Right forelimb (tissue), 1 donor: ENCODE measurements around the gene GDF2.

Experiments used
- DNase-seq: peaks from one replicate; pipeline ENCODE4 v3.0.0-alpha.2; 2018

GDF2 gene

GRCh38 chr10:47322300-47323061 is at the start of gene GDF2:
TSS of gene GDF2 (plus strand) at chr10:47322454. CDS start at chr10:47322669, 215 bp downstream.
- no peak for DNase-seq

- peak; percentile 20 for DNase-seq
These were observed 46.2 kb upstream of the GDF2 start for GRCh38 chr10:47276071-47276470.

GRCh38 chr10:47276576-47277351 is 45.5 kb upstream of the GDF2 start:
- DNase-seq = peak; percentile 25

- DNase-seq = peak; percentile 40
These were observed 44.7 kb upstream of the GDF2 start for GRCh38 chr10:47277352-47278151.

GRCh38 chr10:47278152-47278473 is 44.1 kb upstream of the GDF2 start:
- no peak for DNase-seq

GRCh38 chr10:47278720-47279119 is 43.5 kb upstream of the GDF2 start:
- peak; percentile 42 for DNase-seq

GRCh38 chr10:47279276-47279675 is 43.0 kb upstream of the GDF2 start:
- peak; percentile 10 for DNase-seq

GRCh38 chr10:47282005-47282656 is 40.1 kb upstream of the GDF2 start:
- peak; percentile 37 for DNase-seq

- DNase-seq = no peak
These were observed 39.6 kb upstream of the GDF2 start for GRCh38 chr10:47282657-47283018.

GRCh38 chr10:47283101-47283630 is 39.1 kb upstream of the GDF2 start:
- peak; percentile 19 for DNase-seq

GRCh38 chr10:47283848-47284247 is 38.4 kb upstream of the GDF2 start:
- no peak for DNase-seq

GRCh38 chr10:47285381-47286115 is 36.7 kb upstream of the GDF2 start:
- peak; percentile 27 for DNase-seq

GRCh38 chr10:47286116-47286505 is 36.1 kb upstream of the GDF2 start:
- no peak for DNase-seq

GRCh38 chr10:47286591-47287315 is 35.5 kb upstream of the GDF2 start:
- DNase-seq = peak; percentile 41

GRCh38 chr10:47287365-47287802 is 34.9 kb upstream of the GDF2 start:
- peak; percentile 40 for DNase-seq

GRCh38 chr10:47287805-47288204 is 34.4 kb upstream of the GDF2 start:
- peak; percentile 42 for DNase-seq

GRCh38 chr10:47288236-47288635 is 34.0 kb upstream of the GDF2 start:
- peak; percentile 24 for DNase-seq

GRCh38 chr10:47288916-47289495 is 33.2 kb upstream of the GDF2 start:
- DNase-seq = peak; percentile 30

- DNase-seq = no peak
These were observed 32.3 kb upstream of the GDF2 start for GRCh38 chr10:47289921-47290320.

- DNase-seq = peak; percentile 19
These were observed 31.9 kb upstream of the GDF2 start for GRCh38 chr10:47290338-47290737.

GRCh38 chr10:47291682-47292081 is 30.6 kb upstream of the GDF2 start:
- DNase-seq = peak; percentile 25
